LHCN-M2 (cell line): ENCODE measurements around the gene CFAP99. TPM values are rescaled to one million over a fixed set of nuclear protein-coding genes. Genes with fewer than 3 reads are reported as not detected.

Experiments
- DNase-seq: peaks from one replicate; pipeline ENCODE4 v3.0.0-alpha.2; 2012; ENCODE audit warnings: low read depth
- total RNA-seq: library from RNA; depleted of rRNA; stranded (reverse); fragments of >200 nt; gene quantifications from 2 replicates; pipeline ENCODE4 v1.2.3, GENCODE V29; 2014

The CFAP99 gene
- total RNA-seq, 1 experiment from 2014 or later, result not detected

DNA sequence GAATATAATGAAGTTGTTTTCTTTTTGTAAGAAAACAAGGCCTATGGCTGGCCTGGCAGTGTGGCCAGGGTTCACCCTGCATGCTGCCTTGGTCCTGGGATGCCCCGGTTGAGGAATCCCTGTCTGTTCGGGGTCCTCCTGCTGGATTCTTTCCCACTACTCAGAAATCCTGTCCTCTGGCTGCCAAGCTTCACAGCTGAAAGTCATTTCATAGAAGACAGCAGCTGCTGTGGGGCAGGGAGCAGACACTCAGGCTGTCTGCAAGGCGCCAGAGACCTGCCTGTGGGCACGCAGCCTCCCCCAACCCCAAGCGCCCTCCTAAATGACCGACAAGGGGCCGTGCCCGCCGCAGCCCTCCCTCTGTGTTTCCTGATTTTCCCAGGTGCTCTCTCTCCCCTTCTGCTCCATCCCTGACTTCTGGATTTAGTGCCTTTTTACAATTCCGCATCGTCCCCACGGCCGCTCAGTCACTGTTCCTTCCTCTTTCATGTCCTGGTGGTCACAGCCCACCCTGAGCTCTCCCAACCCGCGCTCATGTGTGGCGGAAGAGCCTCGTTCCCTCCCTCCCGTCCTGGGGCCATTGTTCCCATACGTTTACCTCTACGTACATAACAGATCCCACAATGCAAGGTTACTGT is 27.9 kb upstream of the CFAP99 start:
- no peak for DNase-seq

DNA sequence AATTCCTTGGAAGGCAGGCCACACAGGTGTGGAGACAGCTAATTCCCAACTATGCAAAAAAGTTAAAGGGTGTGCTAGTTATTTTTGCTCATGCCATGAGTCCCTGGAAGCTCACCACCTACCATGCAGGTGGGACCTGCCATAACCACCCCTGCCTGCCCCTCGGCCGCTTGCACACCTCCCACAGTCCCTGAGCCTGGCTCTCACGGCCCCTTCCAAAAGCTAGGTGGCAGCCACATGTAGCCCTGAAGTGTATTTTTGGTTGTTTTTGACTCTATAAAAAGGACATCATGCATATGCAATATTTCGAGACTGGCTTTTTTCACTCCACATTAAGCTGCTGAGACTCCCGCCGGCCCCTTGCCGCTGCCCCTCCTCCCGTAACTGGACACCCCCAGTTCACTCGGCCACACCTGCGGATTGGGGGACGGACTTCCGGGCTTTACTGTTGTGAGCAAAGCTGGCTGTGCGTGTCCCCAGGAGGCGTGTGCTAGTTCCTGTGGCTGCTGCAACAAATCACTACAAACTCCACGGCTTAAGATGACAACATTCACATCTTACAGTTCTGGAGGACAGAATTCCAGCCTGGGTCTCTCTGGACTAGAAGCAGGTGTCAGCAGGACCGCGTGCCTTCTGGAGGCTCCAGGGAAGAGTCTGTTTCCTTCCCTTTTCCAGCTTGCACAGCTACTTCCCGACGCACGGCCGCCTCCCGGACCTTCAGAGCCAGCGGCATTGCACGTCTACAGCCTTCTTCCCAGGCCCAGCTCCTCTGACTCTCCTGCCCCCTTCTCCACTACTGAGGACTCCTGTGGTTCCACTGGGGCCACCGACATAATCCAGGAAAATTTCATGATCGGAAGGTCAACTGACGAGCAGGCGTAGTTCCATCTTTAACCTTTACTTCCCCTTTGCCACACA is 25.1 kb upstream of the CFAP99 start:
- no peak for DNase-seq

DNA sequence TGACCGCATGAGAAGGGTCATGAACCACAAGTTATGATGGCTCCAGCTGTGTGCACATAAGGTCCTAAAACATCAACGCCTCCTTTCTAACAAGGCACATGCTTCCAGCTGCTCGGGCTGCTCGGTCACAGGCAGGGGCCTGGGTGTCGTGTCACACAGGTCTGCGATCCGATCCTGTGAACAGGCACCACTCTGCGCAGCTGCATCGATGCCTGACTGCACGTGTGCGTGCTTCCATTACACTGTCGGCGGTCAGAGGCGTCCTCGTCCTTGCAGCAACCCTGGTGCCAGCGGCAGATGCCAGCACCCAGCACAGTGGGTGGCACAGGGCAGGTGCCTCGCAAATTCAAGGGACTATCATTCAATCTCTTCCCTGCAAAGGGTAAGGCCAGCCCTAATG is 24.2 kb upstream of the CFAP99 start:
- no peak for DNase-seq

DNA sequence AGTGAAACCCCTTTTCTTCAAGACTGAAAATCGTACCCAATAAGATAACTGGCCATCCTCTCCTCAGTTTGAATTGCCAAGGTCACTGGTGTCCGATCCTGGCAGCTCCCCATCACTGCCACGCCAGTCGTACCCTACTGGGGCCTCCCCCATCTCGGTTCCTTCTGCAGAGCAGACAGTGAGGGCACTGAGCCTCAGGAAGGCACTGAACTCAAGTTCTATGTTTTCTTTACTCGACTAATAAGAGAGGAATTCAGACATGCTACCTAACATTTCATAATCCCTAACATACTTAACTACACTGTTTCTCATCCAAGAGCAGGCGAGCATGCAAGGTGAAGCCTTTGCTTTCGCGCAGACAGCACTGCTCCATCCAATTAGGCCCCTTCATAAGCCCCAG is 23.7 kb upstream of the CFAP99 start:
- DNase-seq, result no peak

DNA sequence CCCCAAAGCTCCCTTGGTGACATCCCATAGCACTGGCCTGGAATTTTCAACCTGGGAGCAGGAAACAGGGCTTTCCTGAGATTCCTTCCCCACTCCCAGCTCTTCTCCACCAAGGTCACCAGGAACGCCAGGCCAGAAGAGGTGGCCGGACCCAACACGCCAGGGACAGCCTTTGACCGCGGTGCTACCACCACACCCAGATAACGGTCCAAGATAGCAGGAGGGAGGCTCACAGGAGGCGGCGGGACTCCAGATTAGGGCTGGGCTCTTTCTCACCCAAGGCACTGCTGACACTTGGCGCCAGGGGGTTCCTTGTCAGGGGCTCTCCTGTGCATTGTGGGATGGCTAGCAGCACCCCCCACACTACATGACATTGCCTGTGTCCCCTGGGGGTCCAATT is 23.2 kb upstream of the CFAP99 start:
- no peak for DNase-seq

DNA sequence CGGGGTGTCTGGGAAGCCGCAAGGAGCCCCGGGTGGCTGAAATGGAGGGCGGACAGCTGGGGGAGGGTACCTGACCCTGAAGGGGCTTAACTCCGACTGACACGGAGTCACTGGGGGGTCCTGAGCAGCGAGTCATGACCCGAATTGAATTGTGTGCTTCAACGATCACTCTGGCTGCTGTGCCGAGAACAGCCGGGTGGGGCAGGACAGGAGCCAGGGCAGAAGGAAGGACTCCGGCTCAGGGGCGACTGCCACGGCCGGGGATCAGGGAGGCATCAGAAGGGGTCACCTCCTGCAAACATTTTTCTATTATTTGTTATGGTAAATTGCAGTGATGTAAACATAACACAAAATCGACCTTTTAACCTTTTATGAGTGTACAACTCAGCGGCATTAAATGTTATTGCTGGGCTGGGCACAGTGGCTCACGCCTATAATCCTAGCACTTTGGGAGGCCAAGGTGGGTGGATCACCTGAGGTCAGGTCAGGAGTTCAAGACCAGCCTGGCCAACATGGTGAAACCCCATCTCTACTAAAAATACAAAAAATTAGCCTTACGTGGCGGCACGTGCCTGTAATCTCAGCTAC is 21.9 kb upstream of the CFAP99 start:
- DNase-seq, result no peak

- DNase-seq, result no peak
These were observed 21.0 kb upstream of the CFAP99 start for GRCh38 chr4:2397596-2398379.

GRCh38 chr4:2399216-2399615 is 19.5 kb upstream of the CFAP99 start:
- no peak for DNase-seq

GRCh38 chr4:2399631-2400190 is 19.0 kb upstream of the CFAP99 start:
- DNase-seq, result no peak

GRCh38 chr4:2400841-2401609 is 17.7 kb upstream of the CFAP99 start:
- no peak for DNase-seq

DNA sequence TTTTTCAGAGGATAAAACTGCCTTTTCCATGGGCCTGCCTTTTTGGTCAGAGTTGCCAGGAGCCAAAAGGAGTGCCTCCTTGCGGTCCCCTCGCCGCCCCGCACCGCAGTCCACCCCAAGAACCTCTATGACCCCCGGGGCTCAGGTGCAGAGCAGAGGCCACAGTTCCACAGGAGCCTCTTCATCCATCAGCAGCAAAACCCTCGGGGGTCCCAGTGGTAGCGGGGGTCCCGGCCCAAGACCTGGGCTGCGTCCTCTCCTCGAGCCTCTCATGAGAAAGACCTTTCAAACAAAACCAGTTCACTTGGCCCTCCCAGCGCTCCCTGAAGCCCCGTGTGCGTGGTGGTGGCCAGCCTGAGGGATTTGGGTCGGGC is 17.2 kb upstream of the CFAP99 start:
- no peak for DNase-seq

DNA sequence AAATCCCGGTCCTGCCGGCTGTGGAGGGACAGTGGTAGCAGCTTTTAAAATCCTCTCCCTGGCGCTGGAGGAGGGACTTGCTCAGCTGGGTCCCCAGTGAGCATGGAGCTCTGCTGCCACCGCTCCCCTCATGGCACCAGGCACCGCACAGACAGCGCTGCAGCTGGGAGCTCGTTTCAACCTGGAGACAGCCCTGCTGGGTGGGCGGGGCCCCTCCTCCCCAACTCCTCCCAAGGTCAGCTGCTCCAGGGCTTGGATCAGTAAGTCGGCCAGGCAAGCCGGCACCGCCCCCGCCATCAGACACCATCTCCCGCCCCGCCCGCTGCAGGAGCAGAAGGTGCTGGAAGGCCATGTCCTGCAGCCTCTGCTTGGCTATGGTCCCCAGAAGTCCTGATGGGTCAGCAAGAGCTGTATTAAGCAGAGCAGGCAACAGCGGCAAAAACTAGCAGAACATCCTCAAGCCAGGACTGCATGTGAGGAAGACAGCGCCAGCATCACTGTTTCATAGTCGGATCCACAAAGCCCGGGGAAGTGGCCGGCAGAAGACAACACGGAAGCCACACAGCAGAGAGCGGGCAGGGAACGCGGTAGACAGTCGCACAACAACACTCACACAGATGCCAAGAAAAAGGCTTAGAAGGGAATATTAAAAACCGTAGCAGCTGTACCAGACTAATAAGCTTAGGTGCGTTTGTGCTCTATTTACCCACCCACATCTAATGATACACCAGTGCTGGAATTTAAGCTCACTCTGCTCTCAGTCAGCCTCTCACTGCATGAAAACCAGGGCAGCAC is 16.5 kb upstream of the CFAP99 start:
- DNase-seq, result peak; percentile 51

- no peak for DNase-seq
These were observed 15.8 kb upstream of the CFAP99 start for GRCh38 chr4:2402941-2403340.

GRCh38 chr4:2406406-2406805 is 12.3 kb upstream of the CFAP99 start:
- no peak for DNase-seq

GRCh38 chr4:2406920-2407319 is 11.8 kb upstream of the CFAP99 start:
- DNase-seq, result no peak

DNA sequence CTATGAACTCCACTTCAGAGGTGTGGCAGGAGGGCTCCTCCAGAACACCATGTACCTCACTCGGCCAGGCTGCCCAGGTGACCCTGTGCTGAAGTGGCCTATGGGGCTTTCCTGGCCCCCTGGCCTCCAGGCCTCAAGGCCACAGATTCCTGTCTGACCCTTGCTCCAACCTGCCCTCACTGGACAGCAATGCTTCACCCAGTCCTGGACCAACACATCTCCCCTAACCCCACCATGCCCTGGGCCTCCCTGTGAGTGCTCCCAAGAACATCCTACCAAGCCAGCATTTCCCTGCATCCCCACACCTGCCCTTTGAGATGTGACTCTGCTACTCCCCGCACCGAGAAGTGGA is 10.8 kb upstream of the CFAP99 start:
- DNase-seq, result no peak

- no peak for DNase-seq
These were observed 10.3 kb upstream of the CFAP99 start for GRCh38 chr4:2408401-2408958.

- no peak for DNase-seq
These were observed 9.8 kb upstream of the CFAP99 start for GRCh38 chr4:2408976-2409375.

GRCh38 chr4:2409381-2409783 is 9.4 kb upstream of the CFAP99 start:
- DNase-seq, result no peak
